ENCODE measurements around the gene SLC2A6.

SLC2A6 gene

DNA sequence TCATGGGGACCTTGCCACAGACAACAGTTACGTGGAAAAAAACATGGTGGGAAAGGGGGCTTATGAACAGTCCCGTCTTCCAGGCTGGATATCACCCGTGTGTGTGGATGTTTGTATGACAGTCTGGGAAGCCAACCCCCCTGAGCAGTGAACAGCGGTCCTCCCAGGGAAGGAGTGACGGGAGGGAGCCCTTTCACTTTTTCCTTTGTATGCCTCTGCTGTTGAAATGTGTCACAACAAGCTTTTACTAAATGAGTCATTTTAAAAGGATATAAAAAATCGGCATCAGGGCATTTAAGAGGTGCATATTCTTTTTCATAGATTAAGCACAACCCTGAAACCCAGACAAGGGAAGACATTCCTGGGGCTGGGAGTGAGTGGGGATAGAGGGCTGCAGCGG is 40.8 kb upstream of the SLC2A6 start:
- DNase-seq: no peak
- H3K9me3 Mint-ChIP-seq: no peaks in the 10 kb centered on the region
- CTCF ChIA-PET: no interaction called here
- H3K36me3 Mint-ChIP-seq: no peaks in the 10 kb centered on the region
- H3K4me3 Mint-ChIP-seq: no peak overlapping the region
- no peak overlapping the region for H3K27ac Mint-ChIP-seq
- H3K27me3 Mint-ChIP-seq: no peaks in the 10 kb centered on the region
- H3K4me1 Mint-ChIP-seq: no peaks in the 10 kb centered on the region

DNA sequence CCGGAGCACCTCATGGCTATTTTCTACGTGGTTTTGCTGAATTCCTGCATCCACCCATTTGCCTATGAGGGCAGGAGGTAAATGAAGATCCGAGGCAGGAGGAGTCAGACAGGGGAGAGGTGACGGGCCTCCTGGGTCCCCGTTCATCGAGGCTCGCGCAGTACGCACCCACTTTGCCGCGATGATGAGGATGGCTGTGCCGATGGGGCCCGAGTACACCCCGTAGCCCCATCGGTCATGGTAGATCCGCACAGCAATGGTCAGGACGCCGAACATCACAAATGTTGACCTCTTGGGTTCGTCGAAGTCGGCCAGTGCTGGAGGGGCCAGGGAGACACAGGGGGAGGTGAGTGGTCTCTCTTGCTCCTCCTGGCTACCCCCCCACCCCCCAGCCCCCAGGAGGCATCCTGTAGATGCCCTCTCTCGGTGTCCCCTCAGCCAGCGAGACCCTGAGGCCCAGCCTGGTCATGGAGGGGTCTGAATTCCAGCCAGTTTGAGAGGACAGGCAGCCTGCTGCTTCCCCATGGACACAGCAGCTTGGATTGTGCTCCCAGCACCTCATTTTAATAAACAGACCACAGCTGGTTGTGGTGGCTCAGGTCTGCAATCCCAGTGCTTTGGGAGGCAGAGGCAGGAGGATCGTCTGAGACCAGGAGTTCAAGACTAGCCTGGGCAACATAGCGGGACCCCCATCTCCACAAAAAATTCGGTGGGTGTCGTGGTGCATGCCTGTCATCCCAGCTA is 40.0 kb upstream of the SLC2A6 start:
- H3K4me1 Mint-ChIP-seq: no peaks in the 10 kb centered on the region
- H3K36me3 Mint-ChIP-seq: no peaks in the 10 kb centered on the region
- CTCF ChIA-PET: interaction anchor here (1.1 kb wide), 1 partner anchor 12 kb away, joined by 3 read pairs; no protein-coding TSS in a partner anchor
- no peak overlapping the region for H3K27ac Mint-ChIP-seq
- no peaks in the 10 kb centered on the region for H3K9me3 Mint-ChIP-seq
- no peak for DNase-seq
- H3K4me3 Mint-ChIP-seq: no peak overlapping the region
- no peaks in the 10 kb centered on the region for H3K27me3 Mint-ChIP-seq

DNA sequence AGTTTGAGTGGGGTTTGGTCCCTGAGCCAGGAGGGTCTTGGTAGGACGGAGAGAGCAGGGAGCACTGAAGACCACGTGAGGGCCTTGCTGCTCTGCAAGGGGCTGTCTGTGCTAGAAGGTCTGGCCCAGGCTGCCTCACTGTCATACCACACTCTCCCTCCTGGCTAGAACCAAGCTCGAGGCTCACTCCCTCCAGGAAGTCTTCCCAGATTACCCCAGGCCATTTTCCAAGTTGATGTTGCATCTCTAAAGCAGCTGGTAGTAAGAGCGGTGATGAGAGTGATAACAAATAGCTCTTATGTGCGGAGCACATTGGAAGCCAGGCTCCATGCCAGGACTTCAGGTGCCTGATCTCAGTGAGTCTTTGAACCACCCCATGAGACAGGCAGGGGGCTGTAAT is 39.3 kb upstream of the SLC2A6 start:
- CTCF ChIA-PET: interaction anchor here (1.1 kb wide), 1 partner anchor 13 kb away, joined by 3 read pairs; no protein-coding TSS in a partner anchor
- no peaks in the 10 kb centered on the region for H3K4me1 Mint-ChIP-seq
- no peak for DNase-seq

DNA sequence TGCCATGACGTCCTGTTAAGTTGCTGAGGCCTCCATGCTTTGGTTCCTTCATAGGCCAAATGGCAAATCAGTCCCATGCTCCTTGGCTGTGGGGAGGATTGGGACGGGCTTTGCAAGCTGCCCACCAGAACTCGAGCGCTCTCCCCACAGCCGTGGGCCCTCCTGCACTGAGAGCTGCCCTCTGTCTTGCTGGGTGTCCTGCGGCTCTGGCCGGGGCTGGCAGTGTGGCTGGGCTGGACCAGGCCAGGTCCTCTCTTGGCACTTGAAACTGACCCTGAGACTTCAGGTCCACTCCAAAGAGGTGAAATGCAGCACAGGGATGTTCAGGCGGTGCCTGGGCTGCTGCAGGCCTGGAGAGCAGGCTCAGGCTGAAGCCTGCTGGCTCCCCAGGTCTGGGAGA is 38.8 kb upstream of the SLC2A6 start:
- no peak overlapping the region for H3K4me3 Mint-ChIP-seq
- no peaks in the 10 kb centered on the region for H3K36me3 Mint-ChIP-seq
- DNase-seq: no peak
- no peaks in the 10 kb centered on the region for H3K9me3 Mint-ChIP-seq
- no peaks in the 10 kb centered on the region for H3K4me1 Mint-ChIP-seq
- H3K27ac Mint-ChIP-seq: no peak overlapping the region
- no peaks in the 10 kb centered on the region for H3K27me3 Mint-ChIP-seq
- CTCF ChIA-PET: no interaction called here

More for the DNA sequence above, 39.3 kb upstream of the SLC2A6 start:
- no peak overlapping the region for H3K4me3 Mint-ChIP-seq
- no peak overlapping the region for H3K27ac Mint-ChIP-seq
- no peaks in the 10 kb centered on the region for H3K36me3 Mint-ChIP-seq
- H3K27me3 Mint-ChIP-seq: no peaks in the 10 kb centered on the region
- no peaks in the 10 kb centered on the region for H3K9me3 Mint-ChIP-seq

DNA sequence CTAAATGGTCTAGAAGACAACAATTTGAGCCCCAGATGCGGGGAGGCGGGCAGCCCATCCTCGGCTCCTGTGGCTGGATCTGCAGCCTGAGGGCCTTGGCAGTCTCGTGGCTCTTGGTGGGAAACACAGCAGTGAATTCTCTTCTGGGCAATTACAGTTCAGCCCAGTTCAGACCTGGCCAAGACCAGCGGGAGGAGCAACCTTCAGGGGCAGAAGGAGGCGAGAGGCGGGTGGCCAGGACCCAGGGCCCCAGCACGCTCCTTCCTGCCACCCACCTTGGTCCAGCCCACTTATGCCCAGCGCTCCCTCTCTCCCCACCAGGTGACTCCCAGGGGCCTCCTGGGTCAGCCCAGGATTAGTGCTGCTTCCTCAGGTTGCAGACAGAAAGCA is 38.1 kb upstream of the SLC2A6 start:
- Mint-ChIP-seq H3K9me3 (no peaks in the 10 kb centered on the region), H3K27ac (no peak overlapping the region), H3K4me1 (no peaks in the 10 kb centered on the region), H3K4me3 (no peak overlapping the region), H3K36me3 (no peaks in the 10 kb centered on the region), H3K27me3 (no peaks in the 10 kb centered on the region)
- DNase-seq: no peak
- CTCF ChIA-PET: no interaction called here

DNA sequence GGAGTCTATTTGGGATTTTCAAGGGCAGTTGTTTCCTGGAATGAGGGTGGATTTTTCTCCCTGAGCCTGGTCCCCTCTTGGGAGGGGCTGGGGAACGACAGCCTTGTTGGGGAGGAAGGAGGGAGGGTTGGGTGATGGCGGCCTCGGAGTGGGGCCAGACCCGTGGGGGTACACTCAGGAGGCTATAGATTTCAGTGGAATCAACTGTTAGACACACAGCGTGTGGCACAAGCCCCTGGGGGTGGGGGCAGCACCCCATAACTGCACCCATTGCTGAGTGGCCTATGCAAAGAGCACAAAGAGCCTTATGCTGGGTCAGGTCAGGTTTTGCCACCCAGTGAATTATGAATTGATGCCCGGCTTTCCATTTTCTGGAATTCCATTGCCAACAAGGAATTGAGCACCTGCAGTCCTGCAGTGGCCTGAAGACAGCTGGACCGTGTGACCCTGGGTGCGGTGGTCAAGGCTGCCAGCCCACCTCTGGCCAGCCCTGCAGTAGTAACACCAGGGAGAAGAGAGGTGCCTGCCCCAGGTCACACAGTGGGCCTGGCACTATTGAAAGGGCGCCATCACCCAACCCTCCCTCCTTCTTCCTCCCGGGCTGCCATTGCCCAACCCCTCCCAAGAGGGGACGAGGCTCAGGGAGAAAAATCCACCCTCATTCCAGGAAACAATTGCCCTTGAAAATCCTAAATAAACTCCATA is 37.5 kb upstream of the SLC2A6 start:
- CTCF ChIA-PET: interaction anchor here (0.6 kb wide), 1 partner anchor 17 kb away, joined by 3 read pairs; no protein-coding TSS in a partner anchor
- Mint-ChIP-seq H3K4me3 (no peak overlapping the region), H3K4me1 (no peaks in the 10 kb centered on the region), H3K36me3 (no peaks in the 10 kb centered on the region), H3K27me3 (no peaks in the 10 kb centered on the region), H3K9me3 (no peaks in the 10 kb centered on the region), H3K27ac (no peak overlapping the region)
- no peak for DNase-seq

DNA sequence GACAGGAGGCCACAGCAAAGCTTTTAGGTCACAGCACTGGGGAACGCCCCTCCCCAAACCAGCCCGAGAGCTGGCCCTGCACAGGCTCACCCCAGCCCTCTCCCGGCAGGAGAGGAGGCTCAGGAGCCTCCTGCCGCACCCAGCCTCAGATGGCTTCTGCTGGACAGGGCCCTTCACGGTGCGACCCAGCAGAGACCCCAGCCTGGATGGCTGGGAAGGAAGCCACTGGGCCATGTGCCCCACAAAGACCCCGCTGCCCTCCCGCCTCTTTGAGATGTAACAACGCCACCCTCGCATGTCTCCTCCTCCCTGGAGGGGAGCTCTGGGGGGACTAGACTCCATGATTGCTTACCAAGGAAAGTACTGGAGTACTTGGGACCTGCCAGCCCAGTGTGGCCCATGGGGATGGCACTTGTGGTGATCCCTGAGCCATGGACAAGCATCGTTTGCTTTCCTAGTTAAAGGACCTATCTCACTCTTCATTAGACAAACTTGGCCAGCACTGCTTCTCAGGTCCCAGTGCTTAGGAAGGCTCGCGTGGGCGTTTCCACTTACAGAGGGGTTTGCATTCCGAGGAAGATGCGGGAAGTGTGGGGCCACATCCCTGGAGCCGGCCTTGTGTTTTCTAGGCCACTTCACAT is 36.8 kb upstream of the SLC2A6 start:
- no peaks in the 10 kb centered on the region for H3K27me3 Mint-ChIP-seq
- CTCF ChIA-PET: interaction anchor here (0.6 kb wide), 1 partner anchor 16 kb away, joined by 3 read pairs; no protein-coding TSS in a partner anchor

DNA sequence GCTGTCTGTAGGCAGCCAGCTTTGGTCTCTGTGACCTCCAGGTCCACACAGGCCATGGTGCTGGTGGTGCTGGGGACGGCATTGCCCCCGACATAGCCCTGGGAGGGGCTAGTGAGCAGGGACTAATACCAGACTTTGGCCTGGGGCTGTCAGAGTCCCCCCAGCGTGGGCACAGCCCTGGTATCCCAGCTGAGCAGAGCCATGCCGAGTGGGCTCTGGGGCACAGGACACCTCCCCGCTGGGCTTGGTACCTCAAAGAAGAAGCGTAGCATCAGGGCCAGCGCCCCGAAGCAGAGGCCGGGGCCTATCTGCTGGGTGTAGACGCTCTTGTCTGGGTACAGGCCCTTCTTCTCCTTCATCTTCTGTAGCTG is 36.3 kb upstream of the SLC2A6 start:
- Mint-ChIP-seq H3K36me3 (no peaks in the 10 kb centered on the region), H3K9me3 (no peaks in the 10 kb centered on the region), H3K27ac (no peak overlapping the region), H3K4me1 (no peaks in the 10 kb centered on the region), H3K27me3 (no peaks in the 10 kb centered on the region), H3K4me3 (no peak overlapping the region)
- no peak for DNase-seq
- CTCF ChIA-PET: no interaction called here

More for the DNA sequence above, 36.8 kb upstream of the SLC2A6 start:
- no peak for DNase-seq
- Mint-ChIP-seq H3K4me1 (no peaks in the 10 kb centered on the region), H3K9me3 (no peaks in the 10 kb centered on the region), H3K36me3 (no peaks in the 10 kb centered on the region), H3K4me3 (no peak overlapping the region), H3K27ac (no peak overlapping the region)

DNA sequence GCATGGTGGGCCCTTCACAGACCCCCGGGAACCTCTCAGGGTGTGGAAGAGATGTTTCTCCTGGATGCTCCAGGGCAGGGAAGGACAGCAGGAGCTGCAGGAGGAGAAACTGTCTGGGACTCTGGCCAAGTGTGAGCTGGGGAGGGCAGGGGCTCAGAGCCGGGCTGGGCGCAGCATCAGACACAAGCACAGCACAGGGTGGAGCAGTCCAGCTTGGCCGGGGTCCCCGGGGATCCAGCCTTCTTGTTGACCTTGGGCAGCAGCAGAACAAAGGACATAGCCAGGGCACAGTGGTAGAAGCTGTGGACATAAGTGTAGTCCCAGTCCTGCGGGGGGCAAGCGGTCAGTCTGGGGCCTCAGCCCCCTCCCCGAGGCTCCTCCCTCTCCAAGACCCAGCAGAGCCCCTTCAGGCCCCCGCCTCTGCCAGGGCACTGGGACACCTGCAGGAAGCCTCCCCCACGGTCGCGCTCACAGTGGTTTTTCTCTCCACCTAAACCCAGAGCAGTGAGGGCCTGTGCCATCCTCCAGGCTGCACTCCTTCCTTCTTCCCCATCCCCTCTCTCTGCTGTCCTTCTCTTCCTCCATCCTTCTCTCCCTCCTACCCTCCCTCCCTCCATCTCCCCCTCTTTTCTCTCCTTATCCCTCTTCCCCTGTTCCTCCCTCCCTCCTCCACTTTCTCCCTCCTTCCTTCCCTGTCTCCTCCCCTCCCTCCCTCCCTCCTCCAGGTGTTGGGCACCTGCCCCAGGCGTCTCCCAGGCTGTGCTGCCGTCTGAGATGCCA is 35.8 kb upstream of the SLC2A6 start:
- no peak overlapping the region for H3K4me3 Mint-ChIP-seq

DNA sequence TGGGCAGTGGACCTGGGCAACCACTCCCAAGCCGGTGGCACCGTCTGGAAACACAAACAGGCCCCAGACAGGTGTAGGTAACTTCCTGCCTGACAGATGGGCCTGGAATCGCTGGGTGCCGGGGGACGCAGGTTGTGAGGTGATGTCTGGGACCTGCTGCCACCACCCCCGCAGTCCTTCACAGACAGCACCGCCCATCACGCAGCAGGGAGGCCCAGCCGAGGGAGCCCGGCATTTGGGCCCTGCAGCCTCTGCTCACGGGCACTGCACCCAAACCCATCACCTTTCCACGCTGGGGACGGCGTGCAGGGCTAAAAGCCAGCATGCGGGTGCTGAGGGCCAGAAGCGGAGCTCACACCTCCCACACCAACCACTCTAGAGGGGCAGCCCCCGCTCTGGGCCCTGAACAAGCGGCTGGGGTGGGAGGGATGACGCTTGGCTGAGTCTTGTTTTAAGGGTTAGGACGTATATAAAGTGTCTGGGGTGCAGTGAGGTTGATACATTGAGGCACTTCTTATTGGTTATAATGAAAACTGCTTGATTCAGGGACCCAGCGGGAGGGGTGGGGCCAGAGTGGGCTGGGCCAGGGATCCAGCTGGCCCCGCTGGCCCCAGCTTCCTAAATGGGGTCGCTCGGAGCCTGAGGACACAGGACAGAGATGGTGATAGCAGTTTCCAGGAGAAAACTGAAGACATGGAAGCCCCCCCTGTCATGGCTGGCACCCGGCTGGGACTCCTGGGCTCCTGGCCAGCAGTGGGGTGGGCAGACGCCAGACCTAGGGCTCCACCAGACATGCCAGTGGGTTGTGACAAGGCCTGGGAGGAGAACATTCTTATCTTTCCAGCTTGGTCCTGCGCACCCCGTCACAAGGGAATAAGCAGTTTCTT is 34.6 kb upstream of the SLC2A6 start:
- Mint-ChIP-seq H3K36me3 (no peaks in the 10 kb centered on the region), H3K4me3 (no peak overlapping the region), H3K4me1 (peaks cover 12% of the 10 kb centered on the region), H3K9me3 (no peaks in the 10 kb centered on the region), H3K27ac (no peak overlapping the region), H3K27me3 (no peaks in the 10 kb centered on the region)
- CTCF ChIA-PET: no interaction called here
- no peak for DNase-seq

More for the DNA sequence above, 35.8 kb upstream of the SLC2A6 start:
- H3K9me3 Mint-ChIP-seq: no peaks in the 10 kb centered on the region
- CTCF ChIA-PET: no interaction called here
- peaks cover 3% of the 10 kb centered on the region for H3K4me1 Mint-ChIP-seq
- no peak for DNase-seq
- no peaks in the 10 kb centered on the region for H3K36me3 Mint-ChIP-seq
- no peak overlapping the region for H3K27ac Mint-ChIP-seq
- no peaks in the 10 kb centered on the region for H3K27me3 Mint-ChIP-seq

DNA sequence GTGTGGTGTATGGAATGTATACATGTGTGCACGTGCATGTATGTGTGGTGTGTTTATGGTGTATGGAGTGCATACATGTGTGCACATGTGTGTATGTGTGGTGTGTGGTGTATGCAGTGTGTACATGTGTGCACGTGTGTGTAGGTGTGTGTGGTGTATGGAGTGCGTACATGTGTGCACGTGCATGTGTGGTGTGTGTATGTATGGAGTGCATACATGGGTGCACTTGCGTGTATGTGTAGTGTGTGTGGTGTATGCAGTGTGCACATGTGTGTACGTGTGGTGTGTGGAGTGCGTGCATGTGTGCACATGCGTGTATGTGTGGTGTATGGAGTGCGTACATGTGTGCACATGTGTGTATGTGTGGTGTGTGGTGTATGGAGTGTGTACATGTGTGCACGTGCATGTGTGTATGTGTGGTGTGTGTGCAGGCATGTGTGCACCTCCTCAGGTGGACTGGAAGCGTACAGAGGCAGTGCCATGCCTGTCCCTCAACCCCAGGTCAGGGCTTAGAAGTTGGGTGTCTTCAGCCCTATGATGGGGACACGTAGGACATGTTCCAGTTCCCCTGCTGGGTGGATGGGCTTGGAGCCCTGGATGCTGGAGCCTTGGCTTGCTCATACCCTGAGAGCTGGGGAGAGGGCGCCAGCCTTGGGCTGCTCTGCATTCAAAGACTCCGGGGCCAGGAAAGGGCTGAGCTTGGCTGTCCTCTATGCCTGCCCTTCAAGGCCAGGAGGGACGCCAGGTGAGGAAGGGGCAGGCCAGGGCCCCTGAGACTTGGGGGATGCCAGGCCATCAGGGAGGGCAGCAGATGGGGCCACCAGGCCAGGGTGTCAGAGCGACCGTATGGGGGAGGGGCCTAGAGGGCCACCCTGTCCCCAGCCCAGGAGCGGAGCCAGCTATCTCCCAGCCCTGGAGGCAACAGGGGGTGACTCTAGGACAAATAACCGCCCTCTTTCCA is 33.6 kb upstream of the SLC2A6 start:
- Mint-ChIP-seq H3K27ac (no peak overlapping the region), H3K4me1 (peaks cover 12% of the 10 kb centered on the region), H3K4me3 (no peak overlapping the region), H3K27me3 (no peaks in the 10 kb centered on the region), H3K9me3 (no peaks in the 10 kb centered on the region), H3K36me3 (no peaks in the 10 kb centered on the region)
- no peak for DNase-seq
- CTCF ChIA-PET: no interaction called here

DNA sequence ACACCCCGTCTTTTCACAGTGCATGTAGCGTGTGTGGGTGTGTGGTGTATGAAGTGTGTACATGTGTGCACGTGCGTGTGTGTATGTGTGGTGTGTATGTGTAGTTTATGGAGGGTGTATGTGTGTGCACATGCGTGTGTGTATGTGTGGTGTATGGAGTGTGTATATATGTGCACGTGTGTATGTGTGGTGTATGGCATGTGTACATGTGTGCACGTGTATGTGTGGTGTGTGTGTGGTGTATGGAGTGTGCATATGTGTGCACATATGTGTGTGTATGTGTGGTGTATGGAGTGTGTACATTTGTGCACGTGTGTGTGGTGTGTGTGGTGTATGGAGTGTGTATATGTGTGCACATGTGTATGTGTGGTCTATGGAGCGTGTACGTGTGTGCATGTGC is 32.7 kb upstream of the SLC2A6 start:
- DNase-seq: no peak
- Mint-ChIP-seq H3K4me3 (no peak overlapping the region), H3K9me3 (no peaks in the 10 kb centered on the region), H3K27me3 (no peaks in the 10 kb centered on the region), H3K4me1 (peaks cover 12% of the 10 kb centered on the region), H3K36me3 (no peaks in the 10 kb centered on the region), H3K27ac (no peak overlapping the region)
- CTCF ChIA-PET: no interaction called here
